Smooth muscle cell (in vitro differentiated cells): ENCODE data around the gene ZNF414. TPM values are rescaled to one million over a fixed set of nuclear protein-coding genes. Genes with fewer than 3 reads are reported as not detected.

Source experiments
- DNase-seq: peaks from one replicate; lab custom pipeline; 2025; ENCODE audit not compliant: unreplicated experiment; lab: John Stamatoyannopoulos, UW
- H2AFZ ChIP-seq: fragments of 200-600 bp; sonication (generic); 2 replicates; pipeline ENCODE4 v1.6.0; 2016; ENCODE audit warnings: antibody characterized with exemption, low read depth, mild to moderate bottlenecking
- H3F3A ChIP-seq: fragments of 200-600 bp; sonication (generic); 2 replicates; pipeline ENCODE4 v1.6.0; 2017; ENCODE audit warnings: antibody characterized with exemption, low read depth
- H3K27ac ChIP-seq: fragments of 200-600 bp; sonication (generic); 2 replicates; pipeline ENCODE4 v1.5.1; 2016; ENCODE audit warnings: low read depth, mild to moderate bottlenecking
- H3K27me3 ChIP-seq: fragments of 200-600 bp; sonication (generic); 2 replicates; pipeline ENCODE4 v1.6.1; 2016; ENCODE audit warnings: low read depth, mild to moderate bottlenecking
- H3K36me3 ChIP-seq: fragments of 200-600 bp; sonication (generic); 2 replicates; pipeline ENCODE4 v1.5.1; 2016; ENCODE audit warnings: low read depth
- H3K4me1 ChIP-seq: fragments of 200-600 bp; sonication (generic); 2 replicates; pipeline ENCODE4 v1.5.1; 2016; ENCODE audit warnings: low read depth
- H3K4me2 ChIP-seq: fragments of 200-600 bp; sonication (generic); 2 replicates; pipeline ENCODE4 v1.6.0; 2016; ENCODE audit warnings: mild to moderate bottlenecking
- H3K4me3 ChIP-seq: fragments of 200-600 bp; sonication (generic); 2 replicates; pipeline ENCODE4 v1.5.1; 2016; ENCODE audit warnings: mild to moderate bottlenecking
- H3K79me2 ChIP-seq: fragments of 200-600 bp; sonication (generic); 2 replicates; pipeline ENCODE4 v1.6.0; 2016; ENCODE audit warnings: low read depth, mild to moderate bottlenecking
- H3K9ac ChIP-seq: fragments of 200-600 bp; sonication (generic); 2 replicates; pipeline ENCODE4 v1.6.0; 2016; ENCODE audit warnings: low read depth
- H3K9me3 ChIP-seq: fragments of 200-600 bp; sonication (generic); replicated peaks from 2 replicates; pipeline ENCODE4 v1.5.1; 2016; ENCODE audit warnings: low read depth
- H4K20me1 ChIP-seq: fragments of 200-600 bp; sonication (generic); 2 replicates; pipeline ENCODE4 v1.6.0; 2016; ENCODE audit warnings: low read depth
- WGBS: methylation state at CpG from one replicate; pipeline ENCODE4 v1.1.7; 2016; ENCODE audit warnings: low lambda C conversion rate; 5-methylcytosine and 5-hydroxymethylcytosine counted together
- polyA plus RNA-seq: library from polyadenylated mRNA; unstranded; fragments of >200 nt; fragmentation: Nextera tagmentation; extraction: Ambion mirVana; gene quantifications from 2 replicates; pipeline ENCODE4 v1.2.1, GENCODE V29; 2016
- total RNA-seq: library from RNA; depleted of rRNA; stranded (reverse); fragments of >200 nt; gene quantifications from 2 replicates; pipeline ENCODE4 v1.2.3, GENCODE V29; 2014
- TF ChIP-seq, protein P1 (sequence below): fragments of 200-600 bp; sonication (generic); IDR thresholded peaks from 2 replicates; pipeline ENCODE4 v1.5.1; 2017; ENCODE audit warnings: borderline replicate concordance, mild to moderate bottlenecking, antibody characterized with exemption; ENCODE audit not compliant: insufficient read depth, poor library complexity, severe bottlenecking

The ZNF414 gene
- total and polyA plus RNA-seq, 2 experiments from 2014 or later: 10.2 to 33.0 TPM

DNA sequence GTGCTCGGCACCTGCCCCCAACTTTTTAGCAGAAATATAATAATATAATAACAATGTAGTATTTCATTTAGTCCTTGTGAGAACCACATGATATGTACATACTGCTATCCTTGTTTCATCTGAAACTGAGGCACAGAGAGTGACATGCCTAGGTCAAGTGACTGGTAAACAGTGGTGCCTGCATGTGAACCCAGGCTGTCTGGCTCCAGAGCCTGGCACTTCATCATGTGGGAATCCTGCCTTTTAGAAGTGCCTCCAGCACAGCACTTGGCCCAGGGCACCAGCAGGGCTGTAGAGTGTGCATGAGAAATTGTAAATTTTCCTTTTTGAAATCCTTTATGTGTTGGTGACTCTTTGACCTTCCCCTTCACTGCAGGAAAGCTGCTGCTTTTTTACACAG, 39.0 kb downstream of the ZNF414 start:
- peaks cover 92% of the 10 kb centered on the region for H3K79me2 ChIP-seq
- H3K4me2 ChIP-seq: no peak overlapping the region
- no peaks in the 10 kb centered on the region for H3K27me3 ChIP-seq
- H3K4me1 ChIP-seq: no peaks in the 10 kb centered on the region
- peaks cover 22% of the 10 kb centered on the region for H3K36me3 ChIP-seq
- H3K27ac ChIP-seq: no peak overlapping the region
- no peaks in the 10 kb centered on the region for H3K9me3 ChIP-seq
- H2AFZ ChIP-seq: no peak overlapping the region
- no peak for DNase-seq
- TF ChIP-seq, protein P1, sequence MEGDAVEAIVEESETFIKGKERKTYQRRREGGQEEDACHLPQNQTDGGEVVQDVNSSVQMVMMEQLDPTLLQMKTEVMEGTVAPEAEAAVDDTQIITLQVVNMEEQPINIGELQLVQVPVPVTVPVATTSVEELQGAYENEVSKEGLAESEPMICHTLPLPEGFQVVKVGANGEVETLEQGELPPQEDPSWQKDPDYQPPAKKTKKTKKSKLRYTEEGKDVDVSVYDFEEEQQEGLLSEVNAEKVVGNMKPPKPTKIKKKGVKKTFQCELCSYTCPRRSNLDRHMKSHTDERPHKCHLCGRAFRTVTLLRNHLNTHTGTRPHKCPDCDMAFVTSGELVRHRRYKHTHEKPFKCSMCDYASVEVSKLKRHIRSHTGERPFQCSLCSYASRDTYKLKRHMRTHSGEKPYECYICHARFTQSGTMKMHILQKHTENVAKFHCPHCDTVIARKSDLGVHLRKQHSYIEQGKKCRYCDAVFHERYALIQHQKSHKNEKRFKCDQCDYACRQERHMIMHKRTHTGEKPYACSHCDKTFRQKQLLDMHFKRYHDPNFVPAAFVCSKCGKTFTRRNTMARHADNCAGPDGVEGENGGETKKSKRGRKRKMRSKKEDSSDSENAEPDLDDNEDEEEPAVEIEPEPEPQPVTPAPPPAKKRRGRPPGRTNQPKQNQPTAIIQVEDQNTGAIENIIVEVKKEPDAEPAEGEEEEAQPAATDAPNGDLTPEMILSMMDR: no peak
- H3K9ac ChIP-seq: no peak overlapping the region
- peaks cover 7% of the 10 kb centered on the region for H3F3A ChIP-seq
- 95% methylated on average over 1 of the region's 1 CpG for WGBS
- H4K20me1 ChIP-seq: peaks cover 100% of the 10 kb centered on the region
- no peak overlapping the region for H3K4me3 ChIP-seq

DNA sequence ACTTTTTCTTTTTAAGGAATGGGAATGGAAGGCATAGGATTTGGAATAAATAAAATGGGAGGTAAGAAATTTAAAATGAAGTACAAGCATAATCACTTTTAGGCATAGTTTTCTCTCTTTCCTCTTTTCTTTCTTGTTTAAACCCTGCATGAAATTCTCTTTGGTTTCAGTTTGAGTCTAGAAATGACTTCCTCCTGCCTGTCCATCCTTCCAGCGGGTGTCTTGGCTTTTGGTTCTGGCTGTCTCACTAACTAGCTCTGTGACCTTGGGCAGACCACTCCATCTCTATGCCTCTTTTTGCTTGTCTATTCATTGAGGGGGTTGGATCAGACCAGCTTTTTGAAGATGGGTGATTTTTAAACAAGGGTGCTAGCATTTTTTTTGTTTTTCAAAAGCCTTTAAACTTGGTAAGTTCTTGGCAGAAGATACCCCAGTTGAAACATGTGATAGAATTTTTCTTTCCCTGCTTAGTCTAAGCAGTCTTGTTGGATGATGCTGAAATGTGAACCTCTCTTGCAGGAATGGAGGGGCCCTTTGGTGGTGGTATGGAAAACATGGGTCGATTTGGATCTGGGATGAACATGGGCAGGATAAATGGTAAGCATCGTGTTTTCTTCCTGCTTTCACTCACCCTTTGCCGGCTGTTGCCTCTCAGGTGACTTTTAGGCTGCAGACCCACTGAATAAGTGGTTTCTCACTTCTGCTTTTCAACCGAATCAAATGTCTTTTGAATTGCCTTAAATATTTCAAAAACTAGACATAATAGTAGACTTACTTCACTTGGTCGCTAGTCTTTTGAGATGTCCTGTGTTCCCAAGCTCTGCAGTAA, 40.1 kb downstream of the ZNF414 start:
- over 99% methylated on average over 6 of the region's 6 CpGs for WGBS
- H3K36me3 ChIP-seq: peaks cover 24% of the 10 kb centered on the region
- no peaks in the 10 kb centered on the region for H3K4me1 ChIP-seq
- H3K27me3 ChIP-seq: no peaks in the 10 kb centered on the region
- peaks cover 7% of the 10 kb centered on the region for H3F3A ChIP-seq
- no peak overlapping the region for H3K9ac ChIP-seq
- DNase-seq: no peak
- H4K20me1 ChIP-seq: peaks cover 100% of the 10 kb centered on the region
- no peak overlapping the region for H2AFZ ChIP-seq
- H3K4me3 ChIP-seq: no peak overlapping the region
- H3K27ac ChIP-seq: no peak overlapping the region
- H3K4me2 ChIP-seq: no peak overlapping the region
- H3K9me3 ChIP-seq: no peaks in the 10 kb centered on the region
- peaks cover 92% of the 10 kb centered on the region for H3K79me2 ChIP-seq
- TF ChIP-seq, protein P1: no peak

DNA sequence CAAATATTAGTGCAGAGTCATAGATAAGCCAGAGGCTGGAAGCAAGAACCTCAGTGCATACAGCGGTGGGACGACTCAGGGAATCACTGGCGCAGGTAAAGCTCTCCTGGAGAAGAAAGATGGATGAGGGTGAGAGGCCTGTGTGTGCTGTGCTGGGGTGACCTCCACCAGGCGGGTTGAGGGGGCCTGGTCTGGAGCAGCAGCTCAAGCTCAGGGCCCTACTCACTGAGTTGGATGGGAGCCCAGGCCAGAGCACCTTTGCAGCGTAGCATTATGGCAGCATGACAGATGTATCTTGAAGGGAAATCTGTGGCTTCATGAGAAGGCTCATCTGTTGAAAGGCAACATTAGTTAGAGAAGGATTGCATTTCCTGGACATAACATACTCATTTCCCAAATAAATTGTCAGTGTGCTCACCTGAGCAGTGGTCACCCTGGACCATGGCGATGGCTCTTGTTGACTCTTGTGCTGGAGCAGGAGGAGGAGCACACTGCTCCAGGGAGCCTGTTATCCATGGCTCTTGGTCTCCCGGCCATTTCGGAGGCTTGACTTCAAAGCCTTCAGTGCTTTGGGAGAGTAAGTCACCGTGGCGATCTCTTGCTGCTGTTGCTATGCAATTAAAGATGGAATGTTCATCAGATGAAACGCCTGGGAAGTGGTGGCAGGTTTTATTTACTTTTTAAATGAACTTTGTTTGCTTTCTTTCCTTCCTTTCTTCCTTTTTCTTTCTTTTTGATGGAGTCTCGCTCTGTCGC, 44.2 kb downstream of the ZNF414 start:
- TF ChIP-seq, protein P1: no peak
- Histone ChIP-seq H3K4me3 (no peak overlapping the region), H3K27me3 (no peaks in the 10 kb centered on the region), H3K9ac (no peak overlapping the region), H3F3A (peaks cover 12% of the 10 kb centered on the region), H3K4me1 (no peaks in the 10 kb centered on the region), H3K79me2 (peaks cover 75% of the 10 kb centered on the region), H4K20me1 (peaks cover 95% of the 10 kb centered on the region), H3K4me2 (no peak overlapping the region), H3K9me3 (no peaks in the 10 kb centered on the region), H3K27ac (peak overlapping the region; percentile 31), H2AFZ (no peak overlapping the region), H3K36me3 (peaks cover 27% of the 10 kb centered on the region)
- no peak for DNase-seq
- WGBS: 90% methylated on average over 13 of the region's 13 CpGs
